ENCODE results near the gene CECR2.

DNA sequence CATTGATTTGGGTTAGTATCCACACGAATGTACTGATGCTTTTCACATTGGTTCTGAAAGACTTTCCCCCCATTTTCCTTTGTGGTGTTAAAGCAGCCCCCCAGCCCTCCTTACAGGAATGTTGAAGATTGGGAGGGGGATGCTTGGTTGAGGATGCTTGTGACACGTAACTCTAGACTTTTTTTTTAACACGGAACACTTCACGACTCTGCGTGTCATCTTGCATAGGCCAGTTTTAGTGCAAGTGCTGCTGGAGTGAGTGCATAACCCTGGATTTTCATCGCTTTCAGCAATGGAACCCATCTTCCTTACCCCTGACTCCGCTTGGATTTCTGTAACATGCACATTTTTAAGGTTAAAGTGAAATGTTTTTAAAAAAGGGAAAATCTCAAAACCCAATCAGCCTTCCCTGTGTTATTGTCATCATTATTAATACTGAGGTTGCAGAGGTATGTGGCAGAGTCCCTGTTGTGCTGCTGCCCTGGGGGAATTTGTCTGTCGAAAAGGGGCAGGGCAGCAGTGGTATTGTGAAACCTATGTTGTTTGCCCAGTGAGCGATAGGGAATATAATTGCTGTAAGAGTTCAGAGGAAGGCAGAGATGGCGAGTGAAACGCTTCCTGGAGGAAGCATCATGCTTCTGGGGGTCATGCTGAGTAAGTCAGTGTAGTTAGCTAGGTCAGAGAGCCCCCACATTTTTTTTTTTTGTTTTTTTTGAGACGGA lies 12.1 kb downstream of the CECR2 start:
- TF ChIP-seq, protein P1, sequence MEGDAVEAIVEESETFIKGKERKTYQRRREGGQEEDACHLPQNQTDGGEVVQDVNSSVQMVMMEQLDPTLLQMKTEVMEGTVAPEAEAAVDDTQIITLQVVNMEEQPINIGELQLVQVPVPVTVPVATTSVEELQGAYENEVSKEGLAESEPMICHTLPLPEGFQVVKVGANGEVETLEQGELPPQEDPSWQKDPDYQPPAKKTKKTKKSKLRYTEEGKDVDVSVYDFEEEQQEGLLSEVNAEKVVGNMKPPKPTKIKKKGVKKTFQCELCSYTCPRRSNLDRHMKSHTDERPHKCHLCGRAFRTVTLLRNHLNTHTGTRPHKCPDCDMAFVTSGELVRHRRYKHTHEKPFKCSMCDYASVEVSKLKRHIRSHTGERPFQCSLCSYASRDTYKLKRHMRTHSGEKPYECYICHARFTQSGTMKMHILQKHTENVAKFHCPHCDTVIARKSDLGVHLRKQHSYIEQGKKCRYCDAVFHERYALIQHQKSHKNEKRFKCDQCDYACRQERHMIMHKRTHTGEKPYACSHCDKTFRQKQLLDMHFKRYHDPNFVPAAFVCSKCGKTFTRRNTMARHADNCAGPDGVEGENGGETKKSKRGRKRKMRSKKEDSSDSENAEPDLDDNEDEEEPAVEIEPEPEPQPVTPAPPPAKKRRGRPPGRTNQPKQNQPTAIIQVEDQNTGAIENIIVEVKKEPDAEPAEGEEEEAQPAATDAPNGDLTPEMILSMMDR (conservative IDR thresholded peaks at IDR 0.05; ENCODE audit: low read depth, low read length), result no peak
- TF ChIP-seq EZH2 (IDR thresholded peaks at IDR 0.05; ENCODE audit: borderline replicate concordance, low read depth, low read length, poor library complexity, severe bottlenecking), result no peak

Data from A673 (cell line).